SW480 (cell line): Measurements from ENCODE around the gene THSD4.
A peak's percentile ranks its signal among the peaks of the same experiment; 100 is the strongest.
"Not testable (repeated sequence)": the region's sequence is repeated elsewhere in the genome, so short reads cannot be mapped to it uniquely, and the experiment has no call there.

Experiments
- DNase-seq: peaks from one replicate; pipeline ENCODE4 v3.0.0-alpha.2; 2016; ENCODE audit warnings: low spot score

THSD4 gene

DNA sequence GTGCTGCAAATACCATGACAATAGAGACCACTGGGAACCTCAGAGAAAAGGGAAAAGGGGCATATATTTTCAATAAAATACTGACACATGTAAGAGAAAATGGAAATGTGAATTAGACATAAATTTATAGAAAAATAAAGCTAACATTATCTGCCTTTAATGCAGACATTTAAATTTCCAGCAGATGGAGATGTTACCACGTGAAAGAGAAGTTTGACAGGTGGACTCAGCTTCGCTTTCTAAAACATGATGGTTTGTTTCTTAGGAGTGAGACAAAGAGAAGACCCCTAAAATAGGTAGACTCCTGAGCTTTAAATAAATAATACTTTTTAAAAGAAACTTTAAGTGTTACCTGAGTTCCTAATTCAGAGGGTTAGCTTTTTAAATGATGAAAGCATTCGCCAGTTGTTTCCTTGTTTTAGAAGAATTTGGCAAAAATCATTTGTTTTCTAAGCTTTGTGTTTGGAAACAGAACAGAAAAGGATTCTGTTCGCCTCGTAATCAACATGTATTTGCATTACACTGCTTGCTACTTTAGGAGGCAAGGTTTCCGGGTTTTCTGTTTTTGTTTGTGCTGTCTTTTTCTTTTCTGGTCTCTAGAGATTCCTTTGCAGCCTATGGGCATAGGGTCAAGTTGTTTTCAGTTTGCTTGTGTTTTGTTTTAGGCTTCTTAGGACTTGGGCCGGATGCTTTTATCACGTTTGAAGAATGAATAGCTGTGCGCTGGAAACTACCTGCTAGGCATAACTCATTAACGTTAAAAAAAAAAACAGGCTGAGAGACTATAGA is 271.4 kb downstream of the THSD4 start:
- DNase-seq: peak; percentile 9

- DNase-seq: no peak
These were observed 272.5 kb downstream of the THSD4 start for GRCh38 chr15:71387810-71388209.

DNA sequence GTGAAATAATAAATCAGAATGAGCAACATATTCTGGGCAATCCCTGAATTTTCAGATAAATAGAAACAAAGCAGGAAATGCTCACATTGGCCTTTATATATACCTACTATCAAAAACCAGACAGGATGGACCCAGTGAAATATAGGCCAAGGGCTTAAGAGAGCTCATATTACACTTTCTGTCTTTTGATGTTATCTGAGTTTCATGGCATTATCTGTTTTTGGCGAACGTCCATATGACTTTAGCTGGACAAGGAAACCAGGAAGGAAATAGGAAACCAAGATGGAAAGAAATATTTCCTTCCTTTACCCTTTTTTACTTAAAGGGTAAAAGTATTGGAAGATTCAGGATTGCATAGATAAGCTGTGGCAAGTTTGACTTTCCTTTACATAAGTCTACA is 274.8 kb downstream of the THSD4 start:
- DNase-seq: no peak

DNA sequence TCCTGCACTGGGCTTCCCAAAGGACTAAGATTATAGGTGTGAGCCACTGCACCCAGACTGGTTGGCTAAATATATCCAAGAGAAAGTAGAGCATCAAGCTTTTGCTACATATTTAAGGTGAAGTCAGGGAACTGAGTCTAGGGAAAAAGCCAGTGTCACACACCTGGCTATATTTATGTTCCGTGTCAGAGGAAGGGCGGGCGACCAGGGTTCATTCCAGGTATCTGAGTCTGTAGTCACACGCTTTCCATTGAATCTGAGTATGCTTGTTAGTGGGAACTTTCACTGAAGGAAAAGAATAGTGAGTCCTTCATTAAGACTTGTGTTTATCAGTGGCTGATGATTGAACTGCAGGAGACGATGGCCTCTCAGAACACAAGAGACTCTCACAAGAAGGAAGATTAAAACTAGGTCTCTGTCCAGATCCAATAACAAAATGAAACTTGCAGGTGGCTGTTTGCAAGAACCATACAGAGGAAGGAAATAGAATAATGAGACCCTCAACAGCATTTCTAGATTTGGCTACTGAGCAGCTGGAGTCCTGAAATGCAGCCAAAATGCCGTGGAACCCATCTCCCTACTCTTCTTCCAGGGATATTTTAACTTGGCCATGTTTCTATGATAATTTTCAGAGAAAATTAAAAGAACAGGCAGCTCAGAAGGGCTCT is 276.3 kb downstream of the THSD4 start:
- no peak for DNase-seq

DNA sequence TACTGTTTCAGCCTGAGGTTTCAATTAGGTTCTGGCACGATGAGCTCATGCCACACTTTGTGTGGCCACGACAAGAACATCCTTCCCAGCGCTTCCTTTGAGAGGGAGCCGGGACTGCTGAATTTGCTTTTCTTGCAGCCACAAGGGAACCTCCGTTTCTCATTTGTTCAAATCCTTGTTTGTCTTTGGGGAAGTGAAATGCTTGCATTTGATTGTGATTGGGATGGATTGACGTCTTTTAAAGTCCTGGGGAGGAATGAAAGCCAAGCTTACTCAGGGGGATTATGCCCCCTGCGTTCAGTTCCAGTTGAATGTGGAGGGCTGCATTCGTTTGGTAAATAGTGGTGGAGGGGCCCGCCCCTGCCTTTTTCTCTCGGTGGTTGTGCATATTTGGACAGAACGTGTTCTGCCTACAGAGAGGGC is 277.6 kb downstream of the THSD4 start:
- no peak for DNase-seq

GRCh38 chr15:71393383-71393782 is 278.1 kb downstream of the THSD4 start:
- no peak for DNase-seq

DNA sequence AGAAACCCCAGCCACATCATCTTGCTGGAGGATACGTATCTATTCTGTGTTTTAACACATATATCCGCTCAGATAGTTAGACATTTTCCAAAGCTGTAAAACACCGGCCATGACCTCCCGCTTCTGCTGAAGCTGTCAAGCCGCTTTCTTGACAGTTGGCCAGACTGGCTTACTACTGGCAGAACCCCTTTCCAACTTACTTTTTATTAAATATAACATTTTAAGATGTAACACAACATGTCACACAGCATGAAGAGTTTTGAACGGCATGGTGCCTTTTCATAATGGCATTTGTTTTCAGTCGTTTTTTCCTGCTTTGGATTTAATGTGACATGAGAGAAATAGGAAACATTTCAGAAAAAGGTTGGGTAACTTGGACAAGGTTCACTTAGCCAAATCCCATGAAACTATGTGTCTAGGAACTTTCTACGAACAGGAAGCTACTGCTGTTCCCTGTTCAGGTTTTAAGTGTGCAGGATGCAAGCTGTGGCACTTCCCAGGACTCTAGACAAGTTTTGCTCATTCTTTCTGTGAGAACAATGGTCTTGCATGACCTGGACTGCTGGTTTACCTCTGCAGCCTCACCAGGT is 281.4 kb downstream of the THSD4 start:
- DNase-seq: no peak

GRCh38 chr15:71397377-71397776 is 282.1 kb downstream of the THSD4 start:
- no peak for DNase-seq

DNA sequence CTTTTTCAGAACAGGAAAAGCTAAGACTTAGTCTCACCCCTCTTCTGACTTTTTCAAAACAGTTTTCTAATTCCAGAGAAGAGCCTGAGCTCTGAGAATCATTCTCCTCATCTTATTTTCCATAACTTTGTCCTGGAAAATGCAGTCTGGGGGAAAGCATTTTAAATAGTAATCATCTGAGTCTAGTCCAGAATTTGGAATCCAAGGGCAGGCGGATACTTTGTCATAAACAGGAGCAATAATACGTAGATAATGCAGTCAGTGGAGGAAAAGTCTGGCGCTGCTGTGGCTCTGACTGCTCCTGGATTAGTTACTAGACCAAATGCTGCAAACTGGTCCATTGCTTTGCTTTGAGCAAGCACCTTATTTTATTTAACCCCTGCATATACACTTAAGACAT is 285.0 kb downstream of the THSD4 start:
- DNase-seq: no peak

- not testable (repeated sequence) for DNase-seq
These were observed 286.5 kb downstream of the THSD4 start for GRCh38 chr15:71401728-71402127.

GRCh38 chr15:71409541-71409940 is 294.3 kb downstream of the THSD4 start:
- no peak for DNase-seq

- no peak for DNase-seq
These were observed 295.1 kb downstream of the THSD4 start for GRCh38 chr15:71410347-71410746.

GRCh38 chr15:71411538-71412482 is 296.5 kb downstream of the THSD4 start:
- no peak for DNase-seq

- no peak for DNase-seq
These were observed 298.1 kb downstream of the THSD4 start for GRCh38 chr15:71413419-71413818.

DNA sequence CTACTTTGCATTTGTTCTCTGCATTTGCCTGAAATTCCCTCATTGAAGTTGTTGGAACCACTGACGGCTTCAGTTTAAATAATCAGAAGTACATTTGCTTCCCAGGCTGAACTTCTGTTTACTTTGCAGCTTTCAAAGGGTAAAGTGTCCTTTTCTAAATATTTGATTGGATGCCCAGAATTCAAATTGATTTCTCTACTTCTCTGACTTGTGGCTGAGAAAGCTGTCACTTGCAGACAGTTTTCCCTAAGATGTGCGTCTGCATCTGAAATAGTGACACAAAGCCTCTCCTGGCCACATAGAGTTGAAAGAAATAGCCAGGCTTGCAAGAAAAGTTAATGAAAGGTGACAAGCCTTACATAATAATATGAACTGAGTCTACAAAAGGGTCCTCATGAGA is 299.6 kb downstream of the THSD4 start:
- DNase-seq: no peak

GRCh38 chr15:71422530-71423259 is 307.4 kb downstream of the THSD4 start:
- no peak for DNase-seq

DNA sequence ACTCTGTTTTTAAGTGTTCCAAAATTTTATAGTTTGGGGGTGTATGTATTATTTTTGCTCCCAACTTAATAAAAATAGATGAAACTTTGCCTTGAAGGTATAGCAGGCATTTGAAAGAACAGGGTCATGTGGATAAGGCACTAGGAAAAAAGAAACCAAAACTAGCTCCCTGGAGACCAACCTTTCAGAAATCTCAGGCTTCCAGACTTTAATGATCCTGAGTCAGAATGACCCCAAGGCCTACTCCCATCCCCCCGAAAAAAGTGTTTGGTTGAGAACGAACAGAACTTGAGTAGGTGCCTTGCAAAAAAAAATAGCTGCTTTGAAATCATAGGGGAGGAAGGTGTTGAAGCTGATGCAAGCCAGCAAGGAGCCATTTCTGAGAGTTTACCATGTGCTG is 309.5 kb downstream of the THSD4 start:
- no peak for DNase-seq

- DNase-seq: no peak
These were observed 310.1 kb downstream of the THSD4 start for GRCh38 chr15:71425388-71425787.

GRCh38 chr15:71426792-71427191 is 311.5 kb downstream of the THSD4 start:
- DNase-seq: no peak

DNA sequence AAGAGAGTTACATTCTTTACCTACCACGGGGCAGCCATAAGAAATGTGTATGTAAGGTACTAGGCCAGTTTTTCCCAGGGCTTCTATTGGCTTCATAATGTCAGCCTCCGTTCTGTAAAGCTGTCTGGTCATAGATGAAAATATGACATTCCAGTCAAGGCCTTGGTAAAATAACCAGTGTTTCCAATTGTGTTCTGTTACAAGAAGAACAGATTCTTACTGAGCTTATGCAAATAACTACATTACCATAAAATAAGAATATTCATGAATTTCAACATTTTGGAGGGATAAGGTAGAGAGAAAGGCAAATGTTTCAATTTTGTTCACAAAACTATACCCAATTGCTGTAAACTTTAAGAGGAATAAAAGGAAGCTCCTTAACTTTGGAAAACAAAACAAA is 315.5 kb downstream of the THSD4 start:
- no peak for DNase-seq
